HEK293 (cell line): ENCODE data around the gene CACNG6.

Experiments
- TCF7L2 ChIP-seq: IDR thresholded peaks from 2 replicates; pipeline ENCODE4 v1.6.1; 2011; ENCODE audit warnings: low read depth, mild to moderate bottlenecking, inconsistent platforms, low read length, moderate library complexity, borderline replicate concordance
- YY2 ChIP-seq: fragments of 450-650 bp; formaldehyde crosslinking; IDR thresholded peaks from 2 replicates; pipeline ENCODE4 v1.5.1; 2016; ENCODE audit warnings: missing biosample characterization, missing genetic modification characterization
- ZFP41 ChIP-seq: fragments of 450-650 bp; formaldehyde crosslinking; IDR thresholded peaks from 2 replicates; pipeline ENCODE4 v1.5.1; 2016; ENCODE audit warnings: missing biosample characterization, missing genetic modification characterization, borderline replicate concordance
- ZNF148 ChIP-seq: fragments of 450-650 bp; formaldehyde crosslinking; IDR thresholded peaks from 2 replicates; pipeline ENCODE4 v1.5.0; 2017; ENCODE audit warnings: missing biosample characterization, missing genetic modification characterization, borderline replicate concordance
- ZNF571 ChIP-seq: fragments of 450-650 bp; formaldehyde crosslinking; IDR thresholded peaks from 2 replicates; pipeline ENCODE4 v1.5.0; 2017; ENCODE audit warnings: missing biosample characterization, missing genetic modification characterization
- ZNF692 ChIP-seq: fragments of 450-650 bp; formaldehyde crosslinking; IDR thresholded peaks from 2 replicates; pipeline ENCODE4 v1.5.1; 2016; ENCODE audit warnings: missing biosample characterization, missing genetic modification characterization
- TF ChIP-seq, protein P1 (sequence below): fragments of 450-650 bp; formaldehyde crosslinking; IDR thresholded peaks from 2 replicates; pipeline ENCODE4 v1.5.1; 2016; ENCODE audit warnings: missing biosample characterization, missing genetic modification characterization

- TF ChIP-seq, protein P1, sequence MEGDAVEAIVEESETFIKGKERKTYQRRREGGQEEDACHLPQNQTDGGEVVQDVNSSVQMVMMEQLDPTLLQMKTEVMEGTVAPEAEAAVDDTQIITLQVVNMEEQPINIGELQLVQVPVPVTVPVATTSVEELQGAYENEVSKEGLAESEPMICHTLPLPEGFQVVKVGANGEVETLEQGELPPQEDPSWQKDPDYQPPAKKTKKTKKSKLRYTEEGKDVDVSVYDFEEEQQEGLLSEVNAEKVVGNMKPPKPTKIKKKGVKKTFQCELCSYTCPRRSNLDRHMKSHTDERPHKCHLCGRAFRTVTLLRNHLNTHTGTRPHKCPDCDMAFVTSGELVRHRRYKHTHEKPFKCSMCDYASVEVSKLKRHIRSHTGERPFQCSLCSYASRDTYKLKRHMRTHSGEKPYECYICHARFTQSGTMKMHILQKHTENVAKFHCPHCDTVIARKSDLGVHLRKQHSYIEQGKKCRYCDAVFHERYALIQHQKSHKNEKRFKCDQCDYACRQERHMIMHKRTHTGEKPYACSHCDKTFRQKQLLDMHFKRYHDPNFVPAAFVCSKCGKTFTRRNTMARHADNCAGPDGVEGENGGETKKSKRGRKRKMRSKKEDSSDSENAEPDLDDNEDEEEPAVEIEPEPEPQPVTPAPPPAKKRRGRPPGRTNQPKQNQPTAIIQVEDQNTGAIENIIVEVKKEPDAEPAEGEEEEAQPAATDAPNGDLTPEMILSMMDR: no peak
- no peak for TF ChIP-seq ZNF148 (tag by site-specific recombination)
- TF ChIP-seq YY2 (tag by site-specific recombination): no peak
- no peak for TF ChIP-seq ZFP41 (tag by site-specific recombination)
- no peak for TF ChIP-seq ZNF571 (tag by site-specific recombination)
- no peak for TF ChIP-seq ZNF692 (tag by site-specific recombination)
- no peak for TF ChIP-seq TCF7L2
Observed at GRCh38 chr19:53966931-53967330, 24.5 kb upstream of the CACNG6 start.
